GM12892 (cell line): ENCODE results near the gene FAF1.

Source experiments
- POLR2A ChIP-seq: IDR thresholded peaks from 2 replicates; pipeline ENCODE4 v1.6.1; 2011; ENCODE audit warnings: low read depth, low read length, control low read depth
- POLR2AphosphoS5 ChIP-seq: IDR thresholded peaks from 2 replicates; pipeline ENCODE4 v1.6.1; 2011; ENCODE audit warnings: low read depth, low read length, control low read depth
- TAF1 ChIP-seq: IDR thresholded peaks from 2 replicates; pipeline ENCODE4 v1.6.1; 2011; ENCODE audit warnings: low read depth, mild to moderate bottlenecking, control low read depth, low read length, borderline replicate concordance

DNA sequence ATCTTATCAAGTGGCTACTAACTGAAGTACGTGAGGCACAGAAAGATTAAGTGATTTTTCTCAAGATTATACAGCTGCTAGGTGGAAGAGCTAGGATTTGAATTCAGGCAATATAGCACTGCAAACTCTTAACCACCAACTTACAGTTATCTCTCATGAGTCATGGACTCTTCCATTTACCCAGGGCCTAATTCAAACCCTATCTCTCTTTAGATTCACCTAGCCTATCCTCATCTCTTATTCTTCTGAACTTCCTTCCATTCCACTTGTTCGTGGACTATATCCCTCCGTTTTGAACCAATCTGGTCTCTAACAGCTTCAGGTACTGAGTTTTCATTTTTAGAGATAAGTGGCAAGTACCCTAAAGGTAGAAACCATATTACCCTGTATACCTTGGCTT lies 444.0 kb downstream of the FAF1 start:
- TF ChIP-seq POLR2A (no peak), TAF1 (no peak), POLR2AphosphoS5 (no peak)
